ENCODE measurements around the gene PTPRG.

PTPRG gene

DNA sequence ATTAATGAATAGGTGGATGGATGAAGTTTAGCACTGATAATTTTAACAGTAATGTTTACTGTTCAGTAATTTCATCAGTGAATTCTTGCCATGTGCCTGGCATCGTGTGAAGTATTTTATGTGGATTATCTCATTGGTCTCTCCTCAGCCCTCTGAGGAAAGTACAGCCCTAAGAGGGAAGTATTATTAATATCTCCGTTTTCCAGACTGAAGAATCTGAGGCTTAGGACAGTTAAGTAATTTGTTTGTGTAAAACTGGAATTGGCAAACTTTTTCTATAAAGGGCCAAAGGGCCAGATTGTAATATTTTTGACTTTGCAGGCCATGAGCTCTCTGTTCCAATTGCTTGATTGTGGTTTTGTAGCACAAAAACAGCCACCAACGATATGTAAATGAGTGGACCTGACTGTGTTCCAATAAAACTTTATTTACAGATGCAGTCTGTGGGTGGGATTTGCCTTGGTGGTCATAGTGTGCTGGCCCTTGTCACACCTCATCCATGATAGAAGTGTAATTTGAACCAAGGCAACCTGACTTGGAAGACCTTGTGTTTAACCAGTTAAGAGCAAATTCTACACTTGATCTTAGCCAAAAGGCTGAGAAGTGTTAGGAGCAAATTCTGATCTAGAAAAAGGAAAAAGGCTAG, 556.7 kb downstream of the PTPRG start:
- H3K4me3 ChIP-seq (ENCODE audit: control insufficient read depth, low read depth, low read length), result no peak overlapping the region
- TF ChIP-seq, protein P1, sequence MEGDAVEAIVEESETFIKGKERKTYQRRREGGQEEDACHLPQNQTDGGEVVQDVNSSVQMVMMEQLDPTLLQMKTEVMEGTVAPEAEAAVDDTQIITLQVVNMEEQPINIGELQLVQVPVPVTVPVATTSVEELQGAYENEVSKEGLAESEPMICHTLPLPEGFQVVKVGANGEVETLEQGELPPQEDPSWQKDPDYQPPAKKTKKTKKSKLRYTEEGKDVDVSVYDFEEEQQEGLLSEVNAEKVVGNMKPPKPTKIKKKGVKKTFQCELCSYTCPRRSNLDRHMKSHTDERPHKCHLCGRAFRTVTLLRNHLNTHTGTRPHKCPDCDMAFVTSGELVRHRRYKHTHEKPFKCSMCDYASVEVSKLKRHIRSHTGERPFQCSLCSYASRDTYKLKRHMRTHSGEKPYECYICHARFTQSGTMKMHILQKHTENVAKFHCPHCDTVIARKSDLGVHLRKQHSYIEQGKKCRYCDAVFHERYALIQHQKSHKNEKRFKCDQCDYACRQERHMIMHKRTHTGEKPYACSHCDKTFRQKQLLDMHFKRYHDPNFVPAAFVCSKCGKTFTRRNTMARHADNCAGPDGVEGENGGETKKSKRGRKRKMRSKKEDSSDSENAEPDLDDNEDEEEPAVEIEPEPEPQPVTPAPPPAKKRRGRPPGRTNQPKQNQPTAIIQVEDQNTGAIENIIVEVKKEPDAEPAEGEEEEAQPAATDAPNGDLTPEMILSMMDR (conservative IDR thresholded peaks at IDR 0.05; ENCODE audit: control insufficient read depth, insufficient read depth, low read depth, low read length), result no peak
- DNase-seq (ENCODE audit: low read depth), result no peak

DNA sequence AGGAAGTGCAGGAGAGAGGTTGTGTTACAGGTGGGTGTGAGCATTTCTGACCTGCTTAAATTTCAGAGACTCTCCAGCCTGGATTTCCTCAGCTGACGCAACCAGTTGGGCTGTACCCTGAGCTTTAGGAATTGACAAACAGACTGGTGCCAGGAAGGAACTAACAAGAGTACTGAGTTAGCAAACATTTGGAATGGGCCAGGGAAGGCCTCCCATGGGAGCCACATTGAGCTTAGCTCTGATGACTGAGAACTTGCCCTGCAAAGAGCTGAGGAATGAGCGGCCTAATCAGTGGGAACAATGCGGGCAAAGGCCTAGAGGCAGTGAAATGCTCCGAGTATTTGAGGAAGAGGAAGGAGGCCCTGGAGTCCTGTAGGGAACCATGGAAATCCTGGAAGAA, 557.8 kb downstream of the PTPRG start:
- TF ChIP-seq, protein P1 (conservative IDR thresholded peaks at IDR 0.05; ENCODE audit: control insufficient read depth, insufficient read depth, low read depth, low read length), result no peak
- peak; percentile 26 for DNase-seq (ENCODE audit: low read depth)

DNA sequence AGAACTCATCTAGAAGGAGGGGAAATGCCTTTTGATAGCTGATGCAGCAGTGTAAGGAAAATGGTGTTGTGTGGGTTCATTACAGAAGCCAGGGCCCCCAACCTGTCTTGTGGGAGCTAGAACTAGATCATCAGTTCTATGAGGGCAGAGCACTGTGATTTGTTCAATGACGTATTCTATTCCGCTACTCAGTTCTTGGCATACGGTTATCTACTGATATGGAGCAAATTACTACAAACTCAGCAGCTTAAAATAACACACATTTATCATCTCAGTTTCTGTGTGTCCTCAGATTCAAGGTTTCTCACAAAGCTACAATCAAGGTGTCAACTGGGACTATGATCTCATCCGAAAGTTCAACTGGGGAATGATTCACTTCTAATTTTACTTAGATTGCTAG, 561.4 kb downstream of the PTPRG start:
- TF ChIP-seq, protein P1 (conservative IDR thresholded peaks at IDR 0.05; ENCODE audit: control insufficient read depth, insufficient read depth, low read depth, low read length), result no peak
- H3K4me3 ChIP-seq (ENCODE audit: control insufficient read depth, low read depth, low read length), result no peak overlapping the region
- no peak for DNase-seq (ENCODE audit: low read depth)

More for the DNA sequence above, 557.8 kb downstream of the PTPRG start:
- no peak overlapping the region for H3K4me3 ChIP-seq (ENCODE audit: control insufficient read depth, low read depth, low read length)

DNA sequence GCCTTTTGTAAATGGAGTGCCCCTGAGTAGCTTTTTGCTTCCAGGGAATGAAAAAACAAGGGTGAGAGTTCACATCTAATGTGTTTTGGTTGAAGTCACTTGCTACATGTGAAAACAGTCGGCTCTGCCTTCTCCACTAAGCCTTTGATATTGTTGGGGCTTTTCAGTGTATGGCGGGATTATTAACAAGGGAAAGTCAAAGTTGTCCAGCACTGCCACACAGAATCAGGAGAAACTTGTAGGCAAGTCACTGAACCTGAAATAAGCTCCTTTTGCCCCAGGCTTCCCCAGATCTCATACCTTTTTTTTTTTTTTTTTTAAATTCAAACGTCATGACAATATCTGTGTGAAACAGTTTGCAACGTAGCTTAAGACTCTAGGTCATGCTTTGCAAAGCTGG, 564.0 kb downstream of the PTPRG start:
- TF ChIP-seq, protein P1 (conservative IDR thresholded peaks at IDR 0.05; ENCODE audit: control insufficient read depth, insufficient read depth, low read depth, low read length), result no peak
- DNase-seq (ENCODE audit: low read depth), result no peak
- H3K4me3 ChIP-seq (ENCODE audit: control insufficient read depth, low read depth, low read length), result no peak overlapping the region

DNA sequence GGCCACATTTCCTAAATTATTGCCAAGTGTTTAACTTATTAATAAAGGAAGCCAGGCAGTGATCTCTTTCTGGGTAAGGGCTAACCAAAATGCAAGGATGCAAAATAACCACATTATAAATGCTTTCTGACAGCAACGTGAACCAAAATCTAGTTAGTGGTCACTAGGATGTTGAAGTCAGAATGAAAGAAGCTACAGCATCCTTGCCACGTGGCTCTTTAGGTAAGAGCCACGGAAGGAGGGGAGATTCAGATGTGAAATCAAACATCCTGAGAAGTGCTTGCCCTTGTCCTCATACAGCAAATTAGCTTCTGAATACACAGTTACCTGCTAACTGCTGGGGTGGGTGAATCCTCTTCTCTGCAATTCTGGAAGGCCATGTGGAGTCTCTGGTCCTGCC, 565.7 kb downstream of the PTPRG start:
- DNase-seq (ENCODE audit: low read depth), result no peak
- TF ChIP-seq, protein P1 (conservative IDR thresholded peaks at IDR 0.05; ENCODE audit: control insufficient read depth, insufficient read depth, low read depth, low read length), result no peak

DNA sequence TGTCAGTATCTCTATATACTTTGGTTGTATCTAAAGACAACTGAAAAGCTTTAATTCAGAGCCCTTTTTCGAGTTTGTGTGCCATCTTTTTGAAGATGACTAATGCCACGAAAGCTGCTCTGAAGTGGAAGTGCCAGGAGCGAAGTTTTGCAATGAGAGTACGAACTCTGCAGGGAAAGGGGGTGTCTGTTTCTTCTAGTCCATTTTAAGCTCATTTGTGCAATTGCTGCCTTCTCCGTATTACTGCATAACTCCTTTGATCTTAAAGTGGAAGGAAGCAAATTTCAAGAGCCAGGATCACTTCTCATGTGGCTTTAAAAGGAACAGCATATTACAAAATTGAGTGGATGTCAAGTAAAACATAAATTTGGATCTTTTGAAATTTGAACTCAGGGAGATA, 566.7 kb downstream of the PTPRG start:
- peak; percentile 48 for DNase-seq (ENCODE audit: low read depth)
- TF ChIP-seq, protein P1 (conservative IDR thresholded peaks at IDR 0.05; ENCODE audit: control insufficient read depth, insufficient read depth, low read depth, low read length), result no peak
- H3K4me3 ChIP-seq (ENCODE audit: control insufficient read depth, low read depth, low read length), result no peak overlapping the region

More for the DNA sequence above, 565.7 kb downstream of the PTPRG start:
- no peak overlapping the region for H3K4me3 ChIP-seq (ENCODE audit: control insufficient read depth, low read depth, low read length)

DNA sequence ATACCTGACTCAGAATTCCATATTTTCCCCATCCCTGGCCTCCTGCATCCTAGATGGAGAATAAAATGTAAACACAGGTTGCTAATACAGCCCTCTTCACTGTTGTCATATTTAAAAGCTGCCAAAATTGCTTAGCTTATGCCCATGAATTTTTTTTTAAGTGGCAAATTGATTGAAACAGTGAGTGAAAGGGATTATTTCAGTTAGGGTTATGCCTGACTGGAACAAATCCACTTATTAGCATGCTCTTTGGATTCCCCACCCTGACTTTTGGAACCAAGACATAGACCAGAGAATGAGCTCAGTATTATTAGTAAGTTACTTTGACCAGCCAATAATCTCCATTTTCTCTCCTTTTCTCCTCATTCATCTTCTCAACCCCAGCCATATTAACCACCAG, 567.3 kb downstream of the PTPRG start:
- no peak overlapping the region for H3K4me3 ChIP-seq (ENCODE audit: control insufficient read depth, low read depth, low read length)

More for the DNA sequence above, 567.3 kb downstream of the PTPRG start:
- DNase-seq (ENCODE audit: low read depth), result no peak
- TF ChIP-seq, protein P1 (conservative IDR thresholded peaks at IDR 0.05; ENCODE audit: control insufficient read depth, insufficient read depth, low read depth, low read length), result no peak
